Germinal center (tissue), 1 donor: ENCODE measurements around the gene BARX2.
"Not testable (repeated sequence)": the region's sequence is repeated elsewhere in the genome, so short reads cannot be mapped to it uniquely, and the experiment has no call there.

Experiments used
- DNase-seq: peaks from one replicate; pipeline ENCODE4 v3.0.0; 2012; ENCODE audit warnings: mixed read lengths, low spot score

Gene BARX2

GRCh38 chr11:129375751-129376657, at the start of gene BARX2:
Gene BARX2 (plus strand): TSS chr11:129375848. CDS start chr11:129376036, 188 bp downstream.
- DNase-seq = no peak

GRCh38 chr11:129326921-129327320, 48.7 kb upstream of the BARX2 start:
- DNase-seq = no peak

GRCh38 chr11:129327708-129328107, 47.9 kb upstream of the BARX2 start:
- DNase-seq = not testable (repeated sequence)

GRCh38 chr11:129328756-129329155, 46.9 kb upstream of the BARX2 start:
- no peak for DNase-seq

GRCh38 chr11:129331217-129331616, 44.4 kb upstream of the BARX2 start:
- no peak for DNase-seq

- peak; percentile 39 for DNase-seq
Measured at GRCh38 chr11:129331871-129332274, 43.8 kb upstream of the BARX2 start.

GRCh38 chr11:129333873-129334272, 41.8 kb upstream of the BARX2 start:
- DNase-seq = no peak

GRCh38 chr11:129344301-129344940, 31.2 kb upstream of the BARX2 start:
- DNase-seq = not testable (repeated sequence)

- DNase-seq = no peak
Measured at GRCh38 chr11:129346916-129347315, 28.7 kb upstream of the BARX2 start.

- no peak for DNase-seq
Measured at GRCh38 chr11:129348813-129349212, 26.8 kb upstream of the BARX2 start.

GRCh38 chr11:129352676-129353075, 23.0 kb upstream of the BARX2 start:
- DNase-seq = no peak

GRCh38 chr11:129354691-129355090, 21.0 kb upstream of the BARX2 start:
- DNase-seq = no peak

GRCh38 chr11:129359748-129360147, 15.9 kb upstream of the BARX2 start:
- no peak for DNase-seq

GRCh38 chr11:129364143-129364654, 11.4 kb upstream of the BARX2 start:
- peak; percentile 46 for DNase-seq

GRCh38 chr11:129365816-129366215, 9.8 kb upstream of the BARX2 start:
- no peak for DNase-seq

GRCh38 chr11:129366737-129367597, 8.7 kb upstream of the BARX2 start:
- no peak for DNase-seq

- DNase-seq = no peak
Measured at GRCh38 chr11:129368889-129369672, 6.6 kb upstream of the BARX2 start.

GRCh38 chr11:129370715-129371114, 4.9 kb upstream of the BARX2 start:
- no peak for DNase-seq

GRCh38 chr11:129372609-129373488, 2.8 kb upstream of the BARX2 start:
- DNase-seq = no peak

GRCh38 chr11:129373489-129373953, 2.1 kb upstream of the BARX2 start:
- no peak for DNase-seq
